GM21367 (cell line): ENCODE measurements around the gene USP28.
"Not testable (repeated sequence)": the region's sequence is repeated elsewhere in the genome, so short reads cannot be mapped to it uniquely, and the experiment has no call there.

Experiments used
- ATAC-seq: cut with Tn5 transposase; IDR thresholded peaks from one replicate; pipeline ENCODE4 v1.9.1; 2021; ENCODE audit not compliant: unreplicated experiment

The USP28 gene

GRCh38 chr11:113779496-113779895, 95.9 kb downstream of the USP28 start, which contains the start of gene CLDN25:
Gene CLDN25, plus strand, starts transcription at chr11:113779796. Its CDS starts 0 bp downstream, at chr11:113779796.
- no peak for ATAC-seq

GRCh38 chr11:113778111-113778910, 97.1 kb downstream of the USP28 start:
- no peak for ATAC-seq

GRCh38 chr11:113774174-113774503, 101.2 kb downstream of the USP28 start:
- ATAC-seq: no peak

- ATAC-seq: peak; percentile 97
These were observed 101.8 kb downstream of the USP28 start, which contains the start of gene ZW10 for GRCh38 chr11:113773416-113774173. Gene ZW10, minus strand, starts transcription at chr11:113773692. Its CDS starts 26 bp downstream, at chr11:113773666.

- ATAC-seq: peak; percentile 6
These were observed 102.3 kb downstream of the USP28 start for GRCh38 chr11:113773092-113773415.

GRCh38 chr11:113771964-113772363, 103.4 kb downstream of the USP28 start:
- ATAC-seq: no peak

- ATAC-seq: no peak
These were observed 110.7 kb downstream of the USP28 start for GRCh38 chr11:113764527-113765219.

- not testable (repeated sequence) for ATAC-seq
These were observed 112.3 kb downstream of the USP28 start for GRCh38 chr11:113763040-113763439.

GRCh38 chr11:113760241-113760640, 115.1 kb downstream of the USP28 start:
- no peak for ATAC-seq

GRCh38 chr11:113752932-113753331, 122.4 kb downstream of the USP28 start:
- no peak for ATAC-seq
